Suprapubic skin (tissue), 4 donors: ENCODE data around the gene FREY1.

Source experiments
- CTCF ChIP-seq, 2 donors: fragments of 200-600 bp in 1 of 2; fragments of 450-650 bp in 1 of 2; sonication (generic) in 1 of 2; IDR thresholded peaks; one replicate each; pipeline ENCODE4 v1.5.1; 2016 to 2019; ENCODE audit warnings: antibody characterized with exemption in 2 of 2, mild to moderate bottlenecking in 1 of 2, moderate library complexity in 1 of 2
- EP300 ChIP-seq: sonication (generic); formaldehyde crosslinking; IDR thresholded peaks from one replicate; pipeline ENCODE4 v1.6.1; 2017; ENCODE audit warnings: antibody characterized with exemption
- POLR2AphosphoS5 ChIP-seq, 3 donors: sonication (generic); formaldehyde crosslinking; IDR thresholded peaks; one replicate each; pipeline ENCODE4 v1.6.1; 2017; ENCODE audit warnings: antibody characterized with exemption in 3 of 3

GRCh38 chr11:45947885-45948284, 40.8 kb upstream of the FREY1 start:
- TF ChIP-seq EP300, result no peak
- no peak for TF ChIP-seq CTCF (IDR thresholded peaks at IDR 0.05)
- no peak for TF ChIP-seq POLR2AphosphoS5 (IDR thresholded peaks at IDR 0.05)
